Endothelial cell of umbilical vein (primary cell): Measurements from ENCODE around the gene PDE10A.

ENCODE experiments used
- CTCF ChIP-seq, 2 donors: IDR thresholded peaks; 1 replicate in 1 of 2; 2 replicates in 1 of 2; pipeline ENCODE4 v1.5.1; 2011; ENCODE audit warnings: low read length in 2 of 2, mild to moderate bottlenecking in 2 of 2, moderate library complexity in 2 of 2, control low read depth in 1 of 2, inconsistent platforms in 1 of 2, low read depth in 1 of 2; ENCODE audit not compliant: insufficient read depth in 1 of 2; ENCODE audit errors: extremely low read depth in 1 of 2
- EZH2 ChIP-seq: IDR thresholded peaks from 2 replicates; pipeline ENCODE4 v1.6.1; 2012; ENCODE audit warnings: borderline replicate concordance, low read depth, mild to moderate bottlenecking, moderate library complexity, low read length, inconsistent platforms; ENCODE audit not compliant: severe bottlenecking

GRCh38 chr6:165636402-165637048 lies 26.5 kb downstream of the PDE10A start:
- TF ChIP-seq CTCF (IDR thresholded peaks at IDR 0.05; ENCODE audit: extremely low read depth in 1 of 2, insufficient read depth in 1 of 2, low read depth in 1 of 2, low read length in 2 of 2), result no peak
- no peak for TF ChIP-seq EZH2
